Upper lobe of right lung (tissue), 1 donor: ENCODE results near the gene LMNTD1. TPM values are rescaled to one million over a fixed set of nuclear protein-coding genes. Genes with fewer than 3 reads are reported as not detected.

ENCODE experiments used
- ATAC-seq: fragments of 200-7000 bp; cut with Tn5 transposase; one replicate; pipeline ENCODE4 v1.9.1; 2020; ENCODE audit warnings: mild to moderate bottlenecking, moderate library complexity
- DNase-seq: peaks from one replicate; pipeline ENCODE4 v3.0.0-alpha.2; 2020
- H3K27ac ChIP-seq: fragments of 200-600 bp; one replicate; pipeline ENCODE4 v1.8.0; 2022
- H3K27me3 ChIP-seq: fragments of 200-600 bp; one replicate; pipeline ENCODE4 v1.8.0; 2022; ENCODE audit warnings: mild to moderate bottlenecking
- H3K36me3 ChIP-seq: fragments of 200-600 bp; one replicate; pipeline ENCODE4 v1.8.0; 2022
- H3K4me1 ChIP-seq: fragments of 200-600 bp; one replicate; pipeline ENCODE4 v1.8.0; 2022
- H3K4me3 ChIP-seq: fragments of 200-600 bp; one replicate; pipeline ENCODE4 v1.8.0; 2022; ENCODE audit warnings: mild to moderate bottlenecking
- H3K9me3 ChIP-seq: fragments of 200-600 bp; one replicate; pipeline ENCODE4 v1.8.0; 2022
- CTCF ChIP-seq: fragments of 200-600 bp; IDR thresholded peaks from one replicate; pipeline ENCODE4 v1.8.0; 2022; ENCODE audit warnings: antibody characterized with exemption
- intact Hi-C: fragments of 100-400 bp; cut with DNase I; formaldehyde crosslinking; loops from one replicate; pipeline ENCODE4 v1.11.0; 2022
- total RNA-seq: library from RNA; stranded (reverse); fragmentation: NEBNext Ultra II Directional; extraction: Animal tissue kit (Norgen Biotek cat#: 25700); gene quantifications from one replicate; pipeline ENCODE4 v1.2.1, GENCODE V29; 2021
- donor health status: DM: no; HTN: yes; CAD: no; lungs with severe emphysema.

The LMNTD1 gene
- total RNA-seq, 1 donor from 2014 or later: not detected

GRCh38 chr12:25463521-25463920 lies 89.6 kb downstream of the LMNTD1 start:
- no peak for TF ChIP-seq CTCF
- no peak for DNase-seq

GRCh38 chr12:25463005-25463404 lies 90.1 kb downstream of the LMNTD1 start:
- DNase-seq (no peak), ATAC-seq (no peak)
- TF ChIP-seq CTCF: no peak
- Histone ChIP-seq H3K4me1 (no peaks in the 10 kb centered on the region), H3K27ac (no peak overlapping the region), H3K4me3 (no peak overlapping the region), H3K9me3 (no peaks in the 10 kb centered on the region), H3K27me3 (no peaks in the 10 kb centered on the region), H3K36me3 (no peaks in the 10 kb centered on the region)
- intact Hi-C loops: no loop called here

More at GRCh38 chr12:25463521-25463920, 89.6 kb downstream of the LMNTD1 start:
- no peaks in the 10 kb centered on the region for H3K9me3 ChIP-seq
- intact Hi-C loops: no loop called here
- H3K36me3 ChIP-seq: no peaks in the 10 kb centered on the region
- H3K4me1 ChIP-seq: no peaks in the 10 kb centered on the region
- no peaks in the 10 kb centered on the region for H3K27me3 ChIP-seq
- ATAC-seq: no peak
- H3K27ac ChIP-seq: no peak overlapping the region
- H3K4me3 ChIP-seq: no peak overlapping the region

GRCh38 chr12:25459541-25459951 lies 93.5 kb downstream of the LMNTD1 start:
- ATAC-seq (peak; percentile 80), DNase-seq (no peak)
- no peak overlapping the region for H3K4me3 ChIP-seq
- H3K27ac ChIP-seq: no peak overlapping the region
- intact Hi-C loops: no loop called here
- H3K4me1 ChIP-seq: no peaks in the 10 kb centered on the region
- no peaks in the 10 kb centered on the region for H3K36me3 ChIP-seq
- no peaks in the 10 kb centered on the region for H3K27me3 ChIP-seq
- H3K9me3 ChIP-seq: no peaks in the 10 kb centered on the region
- TF ChIP-seq CTCF: no peak

GRCh38 chr12:25458047-25458552 lies 95.0 kb downstream of the LMNTD1 start:
- no peak for TF ChIP-seq CTCF
- intact Hi-C loops: no loop called here
- H3K4me1 ChIP-seq: no peaks in the 10 kb centered on the region
- ATAC-seq: no peak
- no peaks in the 10 kb centered on the region for H3K36me3 ChIP-seq
- H3K27ac ChIP-seq: no peak overlapping the region
- no peak overlapping the region for H3K4me3 ChIP-seq
- H3K9me3 ChIP-seq: no peaks in the 10 kb centered on the region
- DNase-seq: no peak
- no peaks in the 10 kb centered on the region for H3K27me3 ChIP-seq

- ATAC-seq: no peak
- Histone ChIP-seq H3K4me3 (no peak overlapping the region), H3K4me1 (no peaks in the 10 kb centered on the region), H3K36me3 (no peaks in the 10 kb centered on the region), H3K27ac (no peak overlapping the region), H3K9me3 (no peaks in the 10 kb centered on the region), H3K27me3 (no peaks in the 10 kb centered on the region)
- DNase-seq: no peak
- intact Hi-C loops: no loop called here
- no peak for TF ChIP-seq CTCF
These were observed 96.6 kb downstream of the LMNTD1 start for GRCh38 chr12:25456474-25456873.

- DNase-seq (no peak), ATAC-seq (no peak)
- TF ChIP-seq CTCF: no peak
- no peaks in the 10 kb centered on the region for H3K27me3 ChIP-seq
- no peaks in the 10 kb centered on the region for H3K4me1 ChIP-seq
- intact Hi-C loops: no loop called here
- H3K36me3 ChIP-seq: no peaks in the 10 kb centered on the region
- H3K27ac ChIP-seq: no peak overlapping the region
- no peak overlapping the region for H3K4me3 ChIP-seq
- H3K9me3 ChIP-seq: no peaks in the 10 kb centered on the region
These were observed 97.4 kb downstream of the LMNTD1 start for GRCh38 chr12:25455696-25456095.
